H9 (cell line): ENCODE data around the gene LYRM9. TPM values are rescaled to one million over a fixed set of nuclear protein-coding genes. Genes with fewer than 3 reads are reported as not detected.
"Not testable (repeated sequence)": the region's sequence is repeated elsewhere in the genome, so short reads cannot be mapped to it uniquely, and the experiment has no call there.

ENCODE experiments used
- DNase-seq: peaks from one replicate; pipeline ENCODE4 v3.0.0-alpha.2; 2017
- H2AFZ ChIP-seq: one replicate; pipeline ENCODE4 v1.6.1; 2013; ENCODE audit warnings: mild to moderate bottlenecking, low read length, control low read depth, moderate library complexity
- H2AK5ac ChIP-seq: 2 replicates; pipeline ENCODE4 v1.6.1; 2013; ENCODE audit warnings: low read length, control low read depth, mixed read lengths; ENCODE audit not compliant: insufficient read length
- H2BK120ac ChIP-seq: one replicate; pipeline ENCODE4 v1.6.1; 2013; ENCODE audit warnings: low read depth, mild to moderate bottlenecking, low read length, control low read depth, inconsistent platforms; ENCODE audit not compliant: poor library complexity, severe bottlenecking
- H2BK12ac ChIP-seq: 2 replicates; pipeline ENCODE4 v1.6.1; 2013; ENCODE audit warnings: low read length, control low read depth, mixed read lengths, low read depth; ENCODE audit not compliant: insufficient read length
- H2BK15ac ChIP-seq: 2 replicates; pipeline ENCODE4 v1.6.1; 2013; ENCODE audit warnings: low read depth, low read length, control low read depth
- H2BK20ac ChIP-seq: one replicate; pipeline ENCODE4 v1.6.1; 2013; ENCODE audit warnings: low read depth, mild to moderate bottlenecking, low read length, control low read depth, inconsistent platforms; ENCODE audit not compliant: poor library complexity, severe bottlenecking
- H2BK5ac ChIP-seq: 2 replicates; pipeline ENCODE4 v1.6.1; 2013; ENCODE audit warnings: low read length, control low read depth, mixed read lengths; ENCODE audit not compliant: insufficient read length
- H3K14ac ChIP-seq: 2 replicates; pipeline ENCODE4 v1.6.1; 2013; ENCODE audit warnings: low read length, control low read depth; ENCODE audit not compliant: insufficient read depth
- H3K18ac ChIP-seq: 2 replicates; pipeline ENCODE4 v1.6.1; 2013; ENCODE audit warnings: low read depth, mild to moderate bottlenecking, mixed read lengths, low read length, control low read depth; ENCODE audit not compliant: insufficient read length
- H3K23ac ChIP-seq: 2 replicates; pipeline ENCODE4 v1.6.1; 2013; ENCODE audit warnings: low read length, control low read depth, mixed read lengths, low read depth; ENCODE audit not compliant: insufficient read length
- H3K23me2 ChIP-seq: 2 replicates; pipeline ENCODE4 v1.6.1; 2013; ENCODE audit warnings: low read depth, mild to moderate bottlenecking, mixed read lengths, low read length, control low read depth; ENCODE audit not compliant: insufficient read length, poor library complexity, severe bottlenecking
- H3K27ac ChIP-seq: 2 replicates; pipeline ENCODE4 v1.5.1; 2013; ENCODE audit warnings: low read length, control low read depth, mixed read lengths, low read depth; ENCODE audit not compliant: insufficient read length
- H3K27me3 ChIP-seq: 2 replicates; pipeline ENCODE4 v1.6.1; 2013; ENCODE audit warnings: low read length, control low read depth, inconsistent platforms; ENCODE audit not compliant: insufficient read depth
- H3K4ac ChIP-seq: 2 replicates; pipeline ENCODE4 v1.6.1; 2013; ENCODE audit warnings: low read depth, mild to moderate bottlenecking, control low read depth, inconsistent platforms, low read length, moderate library complexity
- H3K4me1 ChIP-seq: 2 replicates; pipeline ENCODE4 v1.6.1; 2013; ENCODE audit warnings: low read length, control low read depth, inconsistent platforms; ENCODE audit not compliant: insufficient read depth
- H3K4me2 ChIP-seq: 2 replicates; pipeline ENCODE4 v1.6.1; 2013; ENCODE audit warnings: low read length, control low read depth, mixed read lengths; ENCODE audit not compliant: insufficient read length, insufficient read depth
- H3K56ac ChIP-seq: 2 replicates; pipeline ENCODE4 v1.6.1; 2013; ENCODE audit warnings: low read depth, mild to moderate bottlenecking, mixed read lengths, low read length, control low read depth; ENCODE audit not compliant: insufficient read length
- H3K79me1 ChIP-seq: 2 replicates; pipeline ENCODE4 v1.6.1; 2013; ENCODE audit warnings: low read depth, mild to moderate bottlenecking, moderate library complexity, low read length, control low read depth, inconsistent platforms; ENCODE audit not compliant: insufficient read depth, poor library complexity, severe bottlenecking
- H3K79me2 ChIP-seq: 2 replicates; pipeline ENCODE4 v1.6.1; 2013; ENCODE audit warnings: low read length, control low read depth, inconsistent platforms; ENCODE audit not compliant: insufficient read depth
- H3K9ac ChIP-seq: 2 replicates; pipeline ENCODE4 v1.6.1; 2013; ENCODE audit warnings: low read length, control low read depth, mixed read lengths; ENCODE audit not compliant: insufficient read length; ENCODE audit errors: extremely low read depth
- H3K9me3 ChIP-seq: one replicate; pipeline ENCODE4 v1.6.1; 2013; ENCODE audit warnings: low read depth, low read length, inconsistent platforms; ENCODE audit not compliant: control insufficient read depth
- H3T11ph ChIP-seq: one replicate; pipeline ENCODE4 v1.6.1; 2013; ENCODE audit warnings: mild to moderate bottlenecking, low read length, control low read depth, inconsistent platforms
- H4K20me1 ChIP-seq: one replicate; pipeline ENCODE4 v1.6.1; 2013; ENCODE audit not compliant: control insufficient read depth, insufficient read length, insufficient read depth
- H4K5ac ChIP-seq: 2 replicates; pipeline ENCODE4 v1.6.1; 2013; ENCODE audit warnings: low read depth, mild to moderate bottlenecking, mixed read lengths, low read length, control low read depth; ENCODE audit not compliant: insufficient read length
- H4K8ac ChIP-seq: replicated peaks from 2 replicates; pipeline ENCODE4 v1.6.1; 2013; ENCODE audit warnings: low read length, control low read depth, mixed read lengths, low read depth; ENCODE audit not compliant: insufficient read length
- H4K91ac ChIP-seq: 2 replicates; pipeline ENCODE4 v1.6.1; 2013; ENCODE audit warnings: low read depth, mild to moderate bottlenecking, moderate library complexity, mixed read lengths, low read length, control low read depth; ENCODE audit not compliant: insufficient read length
- H3K27ac Mint-ChIP-seq, 3 experiments: 2 replicates in 2 of 3; 3 replicates in 1 of 3; pipeline ENCODE4 v1.8.0; 2020 to 2021; ENCODE audit warnings: mixed read lengths in 3 of 3, mild to moderate bottlenecking in 1 of 3, moderate library complexity in 1 of 3
- H3K27me3 Mint-ChIP-seq: 2 replicates; pipeline ENCODE4 v1.8.0; 2021; ENCODE audit warnings: low read depth, mild to moderate bottlenecking, moderate library complexity, mixed read lengths
- H3K36me3 Mint-ChIP-seq, 3 experiments: 2 replicates in 2 of 3; 3 replicates in 1 of 3; pipeline ENCODE4 v1.8.0; 2020 to 2021; ENCODE audit warnings: low read depth in 3 of 3, mixed read lengths in 3 of 3; ENCODE audit not compliant: insufficient read depth in 1 of 3
- H3K4me1 Mint-ChIP-seq, 2 experiments: 2 replicates each; pipeline ENCODE4 v1.8.0; 2020; ENCODE audit warnings: mixed read lengths in 2 of 2
- H3K4me3 Mint-ChIP-seq, 2 experiments: 2 replicates in 1 of 2; 3 replicates in 1 of 2; pipeline ENCODE4 v1.8.0; 2020 to 2021; ENCODE audit warnings: mild to moderate bottlenecking in 2 of 2, mixed read lengths in 2 of 2, moderate library complexity in 1 of 2
- H3K9me3 Mint-ChIP-seq, 2 experiments: 2 replicates in 1 of 2; 3 replicates in 1 of 2; pipeline ENCODE4 v1.8.0; 2020; ENCODE audit warnings: mild to moderate bottlenecking in 2 of 2, mixed read lengths in 2 of 2, moderate library complexity in 1 of 2
- CTCF ChIP-seq: fragments of 200-600 bp; sonication (generic); conservative IDR thresholded peaks from 3 replicates; pipeline ENCODE4 v1.8.0; 2021; ENCODE audit warnings: antibody characterized with exemption, mild to moderate bottlenecking
- WGBS: extraction: QIAGEN DNeasy Blood & Tissue Kit; methylation state at CpG from one replicate; pipeline ENCODE4 v1.1.7; 2013; ENCODE audit warnings: missing lambda C conversion rate, low lambda C conversion rate, mixed read lengths; ENCODE audit not compliant: insufficient read length; ENCODE audit errors: extremely low coverage; 5-methylcytosine and 5-hydroxymethylcytosine counted together
- total RNA-seq: library from RNA; stranded (reverse); gene quantifications from 2 replicates; pipeline ENCODE4 v1.2.1, GENCODE V29; 2021

Gene LYRM9
- total RNA-seq, 1 experiment from 2014 or later = 2.2 TPM

DNA sequence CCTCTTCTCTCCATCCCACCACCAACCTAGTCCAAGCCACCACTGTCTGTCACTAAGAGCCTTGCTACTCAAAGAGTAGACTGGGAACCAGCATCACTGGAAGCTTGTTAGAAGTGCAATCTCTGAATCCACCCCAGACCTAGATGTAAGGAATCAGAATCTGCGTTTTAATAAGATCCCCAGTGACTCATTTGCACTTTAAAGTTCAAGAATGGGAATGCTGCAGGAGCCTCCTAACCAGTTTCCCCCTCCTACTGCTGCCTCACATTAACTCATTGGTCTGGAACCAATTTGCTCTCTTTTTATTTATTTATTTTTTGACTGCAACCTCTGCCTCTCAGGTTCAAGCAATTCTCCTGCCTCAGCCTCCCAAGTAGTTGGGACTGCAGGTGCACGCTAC, 19.8 kb upstream of the LYRM9 start:
- no peak overlapping the region for H3K18ac ChIP-seq
- H2AK5ac ChIP-seq = no peak overlapping the region
- H3K4me2 ChIP-seq = no peak overlapping the region
- no peak overlapping the region for H2BK12ac ChIP-seq
- H3K27ac ChIP-seq = no peak overlapping the region
- no peak for TF ChIP-seq CTCF
- H3K14ac ChIP-seq = no peak overlapping the region
- Mint-ChIP-seq H3K9me3 (peaks cover 0 to 4% of the 10 kb centered on the region in 2 experiments; a peak in 2 of 5 replicates), H3K27ac (no peak overlapping the region), H3K36me3 (no peaks in the 10 kb centered on the region; a peak in 1 of 7 replicates), H3K27me3 (peaks cover 99% of the 10 kb centered on the region), H3K4me3 (no peak overlapping the region; a peak in 1 of 5 replicates), H3K4me1 (peaks cover 11 to 12% of the 10 kb centered on the region in 2 experiments)
- H4K91ac ChIP-seq = no peak overlapping the region
- H4K5ac ChIP-seq = no peak overlapping the region
- no peaks in the 10 kb centered on the region for H3K79me2 ChIP-seq
- H3K9ac ChIP-seq = no peak overlapping the region
- no peak overlapping the region for H2AFZ ChIP-seq
- no peaks in the 10 kb centered on the region for H3K23me2 ChIP-seq
- no peak overlapping the region for H2BK15ac ChIP-seq
- H3K27me3 ChIP-seq = peaks cover 36% of the 10 kb centered on the region
- peaks cover 7% of the 10 kb centered on the region; the same call in 1 of the 2 replicates for H3K4me1 ChIP-seq
- H3K56ac ChIP-seq = no peak overlapping the region
- no peaks in the 10 kb centered on the region for H3K79me1 ChIP-seq
- H2BK5ac ChIP-seq = no peak overlapping the region
- H3T11ph ChIP-seq = no peak overlapping the region
- H3K4ac ChIP-seq = no peak overlapping the region
- H4K20me1 ChIP-seq = no peaks in the 10 kb centered on the region
- H2BK20ac ChIP-seq = no peak overlapping the region
- no peak for DNase-seq
- H3K23ac ChIP-seq = no peak overlapping the region
- no peaks in the 10 kb centered on the region for H3K9me3 ChIP-seq
- WGBS = no CpG with 5 or more reads among the region's 2 CpGs
- no peak overlapping the region for H4K8ac ChIP-seq
- no peak overlapping the region for H2BK120ac ChIP-seq

- not testable (repeated sequence) for H3K4ac ChIP-seq, H4K20me1 ChIP-seq, H3T11ph ChIP-seq, H3K4me1 ChIP-seq, H3K79me2 ChIP-seq, H3K18ac ChIP-seq, H4K5ac ChIP-seq, H3K56ac ChIP-seq, H3K4me3 Mint-ChIP-seq, H2BK15ac ChIP-seq, DNase-seq, H4K91ac ChIP-seq, H3K14ac ChIP-seq, H3K9me3 ChIP-seq, H2AFZ ChIP-seq, H3K4me2 ChIP-seq, H3K9me3 Mint-ChIP-seq, H3K27ac ChIP-seq, H2AK5ac ChIP-seq, H2BK120ac ChIP-seq, H2BK5ac ChIP-seq, H3K23me2 ChIP-seq, H3K36me3 Mint-ChIP-seq, H3K9ac ChIP-seq, H3K23ac ChIP-seq, H2BK12ac ChIP-seq, H3K27ac Mint-ChIP-seq, H4K8ac ChIP-seq, H3K79me1 ChIP-seq, H2BK20ac ChIP-seq
- H3K27me3 ChIP-seq = peaks cover 31% of the 10 kb centered on the region
- Mint-ChIP-seq H3K27me3 (peaks cover 98% of the 10 kb centered on the region), H3K4me1 (peaks cover 11 to 18% of the 10 kb centered on the region in 2 experiments)
- WGBS = no CpG with 5 or more reads among the region's 3 CpGs
These were observed 19.1 kb upstream of the LYRM9 start for GRCh38 chr17:27912299-27912698.
